Measurements from ENCODE around the gene TMEM255B.
"Not testable (repeated sequence)": the region's sequence is repeated elsewhere in the genome, so short reads cannot be mapped to it uniquely, and the experiment has no call there.

Gene TMEM255B

DNA sequence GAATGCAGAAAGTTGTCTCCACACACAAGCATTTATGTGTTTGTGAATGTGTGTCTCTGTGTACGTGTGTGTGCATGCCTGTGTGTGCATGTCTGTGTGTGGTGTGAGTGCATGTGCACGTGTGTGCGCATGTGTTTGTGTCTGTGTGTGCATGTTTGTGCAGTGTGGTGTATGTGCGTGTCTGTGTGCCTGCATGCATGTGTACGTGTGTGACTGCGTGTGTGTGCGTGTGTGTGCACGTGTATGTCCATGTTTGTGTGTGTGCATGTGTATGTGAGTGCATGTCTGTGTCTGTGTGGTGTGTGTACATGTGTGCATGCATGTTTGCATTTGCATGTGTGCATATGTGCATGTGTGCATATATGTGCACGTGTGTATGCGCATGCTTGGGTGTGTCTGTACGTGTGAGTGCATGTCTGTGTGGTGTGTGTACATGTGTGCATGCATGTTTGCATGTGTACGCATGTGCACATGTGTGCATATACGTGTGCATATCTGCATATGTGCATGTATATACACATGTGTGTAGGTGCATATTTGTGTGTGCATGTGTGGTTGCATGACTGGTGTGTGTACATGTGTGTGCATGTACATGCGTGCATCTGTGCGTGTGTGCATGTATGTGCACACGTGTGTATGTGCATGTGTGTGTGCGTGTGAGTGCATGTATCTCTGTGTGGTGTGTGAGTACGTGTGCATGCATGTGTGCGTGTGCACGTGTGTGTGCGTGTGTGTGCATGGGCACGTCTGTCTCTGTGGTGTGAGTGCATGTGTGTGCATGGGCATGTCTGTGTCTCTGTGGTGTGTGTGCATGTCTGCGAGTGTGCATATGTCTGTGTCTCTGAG is 8.2 kb upstream of the TMEM255B start:
- H3K27me3 ChIP-seq (ENCODE audit: control insufficient read depth, insufficient read depth, low read length), result peaks cover 3% of the 10 kb centered on the region; the same call in 1 of the 2 replicates
- H3K4me1 ChIP-seq (ENCODE audit: control insufficient read depth, insufficient read depth, low read length), result no peaks in the 10 kb centered on the region
- H3K4me3 ChIP-seq (ENCODE audit: low read depth, low read length), result no peak overlapping the region
- H3K27ac ChIP-seq (ENCODE audit: low read depth, low read length), result no peak overlapping the region
- no peak overlapping the region for H3K9ac ChIP-seq (ENCODE audit: low read length)
- peaks cover 8% of the 10 kb centered on the region; the same call in 1 of the 2 replicates for H3K9me3 ChIP-seq (ENCODE audit: control insufficient read depth, insufficient read depth, low read depth, low read length)
- no peaks in the 10 kb centered on the region for H3K36me3 ChIP-seq (ENCODE audit: control insufficient read depth, insufficient read depth, low read length)

DNA sequence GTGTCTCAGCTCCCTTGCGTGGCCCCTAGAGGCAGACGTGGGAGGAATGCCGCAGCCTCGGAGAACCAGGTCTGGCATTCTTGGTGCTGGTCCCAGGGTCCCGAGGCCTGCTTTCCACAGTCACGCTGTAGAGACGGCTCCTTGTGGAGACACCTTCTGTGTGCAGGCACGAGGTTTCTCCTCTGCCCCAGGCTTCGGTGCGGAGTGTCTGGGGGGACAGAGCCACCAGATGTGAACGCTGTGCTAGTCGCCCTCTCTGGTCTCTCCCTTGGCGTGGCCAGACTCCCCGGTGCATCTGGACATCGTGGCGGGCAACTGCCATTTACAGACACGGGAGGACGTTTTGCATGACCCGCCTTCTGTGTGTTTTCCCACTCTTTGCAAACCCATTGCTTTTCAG is 7.5 kb upstream of the TMEM255B start:
- no peaks in the 10 kb centered on the region for H3K36me3 ChIP-seq (ENCODE audit: control insufficient read depth, insufficient read depth, low read length)
- H3K27me3 ChIP-seq (ENCODE audit: control insufficient read depth, insufficient read depth, low read length), result peaks cover 3% of the 10 kb centered on the region; the same call in 1 of the 2 replicates
- H3K9me3 ChIP-seq (ENCODE audit: control insufficient read depth, insufficient read depth, low read depth, low read length), result peaks cover 8% of the 10 kb centered on the region; the same call in 1 of the 2 replicates
- H3K4me3 ChIP-seq (ENCODE audit: low read depth, low read length), result no peak overlapping the region
- H3K9ac ChIP-seq (ENCODE audit: low read length), result no peak overlapping the region
- H3K4me1 ChIP-seq (ENCODE audit: control insufficient read depth, insufficient read depth, low read length), result no peaks in the 10 kb centered on the region
- H3K27ac ChIP-seq (ENCODE audit: low read depth, low read length), result no peak overlapping the region

DNA sequence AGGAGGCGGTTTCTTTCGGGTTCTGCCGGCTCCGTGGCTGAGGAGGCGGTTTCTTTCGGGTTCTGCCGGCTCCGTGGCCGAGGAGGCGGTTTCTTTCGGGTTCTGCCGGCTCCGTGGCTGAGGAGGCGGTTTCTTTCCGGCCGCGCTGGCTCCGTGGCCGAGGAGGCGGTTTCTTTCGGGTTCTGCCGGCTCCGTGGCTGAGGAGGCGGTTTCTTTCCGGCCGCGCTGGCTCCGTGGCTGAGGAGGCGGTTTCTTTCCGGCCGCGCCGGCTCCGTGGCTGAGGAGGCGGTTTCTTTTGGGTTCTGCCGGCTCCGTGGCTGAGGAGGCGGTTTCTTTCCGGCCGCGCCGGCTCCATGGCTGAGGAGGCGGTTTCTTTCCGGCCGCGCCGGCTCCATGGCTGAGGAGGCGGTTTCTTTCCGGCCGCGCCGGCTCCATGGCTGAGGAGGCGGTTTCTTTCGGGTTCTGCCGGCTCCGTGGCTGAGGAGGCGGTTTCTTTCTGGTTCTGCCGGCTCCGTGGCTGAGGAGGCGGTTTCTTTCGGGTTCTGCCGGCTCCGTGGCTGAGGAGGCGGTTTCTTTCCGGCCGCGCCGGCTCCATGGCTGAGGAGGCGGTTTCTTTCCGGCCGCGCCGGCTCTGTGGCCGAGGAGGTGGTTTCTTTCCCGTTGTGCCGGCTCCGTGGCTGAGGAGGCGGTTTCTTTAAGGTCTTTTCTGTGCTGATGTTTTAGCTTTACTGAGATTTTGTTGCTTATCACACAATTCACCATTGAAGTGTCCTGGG is 6.6 kb upstream of the TMEM255B start:
- H3K27me3 ChIP-seq (ENCODE audit: control insufficient read depth, insufficient read depth, low read length); H3K36me3 ChIP-seq (ENCODE audit: control insufficient read depth, insufficient read depth, low read length); H3K4me3 ChIP-seq (ENCODE audit: low read depth, low read length); H3K4me1 ChIP-seq (ENCODE audit: control insufficient read depth, insufficient read depth, low read length); H3K9ac ChIP-seq (ENCODE audit: low read length); H3K9me3 ChIP-seq (ENCODE audit: control insufficient read depth, insufficient read depth, low read depth, low read length); H3K27ac ChIP-seq (ENCODE audit: low read depth, low read length): not testable (repeated sequence)

DNA sequence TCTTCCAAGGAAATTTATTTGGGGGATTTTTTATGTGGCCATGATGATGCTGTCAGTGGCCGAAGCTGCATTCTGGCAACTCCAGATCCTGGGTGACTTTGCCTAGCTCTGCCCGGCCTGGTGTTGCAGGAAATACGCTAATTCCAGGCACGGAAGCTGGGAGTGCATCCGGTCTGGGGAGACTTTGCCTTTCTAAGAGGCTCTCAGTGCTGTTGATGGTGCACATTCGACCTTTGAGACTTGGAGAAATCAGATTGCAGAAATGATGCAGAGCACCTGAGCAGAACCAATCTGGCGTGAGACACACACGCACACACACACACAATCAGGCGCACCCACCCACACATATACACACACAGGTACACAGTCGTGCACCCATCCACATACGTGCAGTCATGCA is 5.9 kb upstream of the TMEM255B start:
- Histone ChIP-seq H3K9me3 (ENCODE audit: control insufficient read depth, insufficient read depth, low read depth, low read length) (peaks cover 8% of the 10 kb centered on the region; the same call in 1 of the 2 replicates), H3K9ac (ENCODE audit: low read length) (no peak overlapping the region), H3K4me3 (ENCODE audit: low read depth, low read length) (no peak overlapping the region), H3K27ac (ENCODE audit: low read depth, low read length) (no peak overlapping the region), H3K27me3 (ENCODE audit: control insufficient read depth, insufficient read depth, low read length) (peaks cover 15% of the 10 kb centered on the region), H3K36me3 (ENCODE audit: control insufficient read depth, insufficient read depth, low read length) (no peaks in the 10 kb centered on the region), H3K4me1 (ENCODE audit: control insufficient read depth, insufficient read depth, low read length) (peaks cover 1% of the 10 kb centered on the region; the same call in 1 of the 2 replicates)

- Histone ChIP-seq H3K27ac (ENCODE audit: low read depth, low read length) (no peak overlapping the region), H3K4me3 (ENCODE audit: low read depth, low read length) (no peak overlapping the region), H3K9me3 (ENCODE audit: control insufficient read depth, insufficient read depth, low read depth, low read length) (peaks cover 8% of the 10 kb centered on the region; the same call in 1 of the 2 replicates), H3K9ac (ENCODE audit: low read length) (no peak overlapping the region), H3K27me3 (ENCODE audit: control insufficient read depth, insufficient read depth, low read length) (peaks cover 23% of the 10 kb centered on the region), H3K36me3 (ENCODE audit: control insufficient read depth, insufficient read depth, low read length) (no peaks in the 10 kb centered on the region), H3K4me1 (ENCODE audit: control insufficient read depth, insufficient read depth, low read length) (peaks cover 5% of the 10 kb centered on the region; the same call in 1 of the 2 replicates)
Measured at GRCh38 chr13:113754242-113754641, 4.8 kb upstream of the TMEM255B start.

GRCh38 chr13:113754691-113755090 is 4.3 kb upstream of the TMEM255B start:
- no peaks in the 10 kb centered on the region for H3K36me3 ChIP-seq (ENCODE audit: control insufficient read depth, insufficient read depth, low read length)
- peaks cover 8% of the 10 kb centered on the region; the same call in 1 of the 2 replicates for H3K4me1 ChIP-seq (ENCODE audit: control insufficient read depth, insufficient read depth, low read length)
- H3K9me3 ChIP-seq (ENCODE audit: control insufficient read depth, insufficient read depth, low read depth, low read length), result peaks cover 8% of the 10 kb centered on the region; the same call in 1 of the 2 replicates
- no peak overlapping the region for H3K27ac ChIP-seq (ENCODE audit: low read depth, low read length)
- no peak overlapping the region for H3K4me3 ChIP-seq (ENCODE audit: low read depth, low read length)
- H3K9ac ChIP-seq (ENCODE audit: low read length), result no peak overlapping the region
- peaks cover 27% of the 10 kb centered on the region for H3K27me3 ChIP-seq (ENCODE audit: control insufficient read depth, insufficient read depth, low read length)

- Histone ChIP-seq H3K9ac (ENCODE audit: low read length) (no peak overlapping the region), H3K4me3 (ENCODE audit: low read depth, low read length) (no peak overlapping the region), H3K27ac (ENCODE audit: low read depth, low read length) (no peak overlapping the region), H3K36me3 (ENCODE audit: control insufficient read depth, insufficient read depth, low read length) (no peaks in the 10 kb centered on the region), H3K4me1 (ENCODE audit: control insufficient read depth, insufficient read depth, low read length) (peaks cover 8% of the 10 kb centered on the region; the same call in 1 of the 2 replicates), H3K27me3 (ENCODE audit: control insufficient read depth, insufficient read depth, low read length) (peaks cover 46% of the 10 kb centered on the region), H3K9me3 (ENCODE audit: control insufficient read depth, insufficient read depth, low read depth, low read length) (no peaks in the 10 kb centered on the region; the same call in 1 of the 2 replicates)
Measured at GRCh38 chr13:113756441-113757097, 2.5 kb upstream of the TMEM255B start.

- Histone ChIP-seq H3K9me3 (ENCODE audit: control insufficient read depth, insufficient read depth, low read depth, low read length) (no peaks in the 10 kb centered on the region), H3K36me3 (ENCODE audit: control insufficient read depth, insufficient read depth, low read length) (no peaks in the 10 kb centered on the region), H3K27me3 (ENCODE audit: control insufficient read depth, insufficient read depth, low read length) (peaks cover 53% of the 10 kb centered on the region), H3K4me1 (ENCODE audit: control insufficient read depth, insufficient read depth, low read length) (peaks cover 8% of the 10 kb centered on the region; the same call in 1 of the 2 replicates), H3K4me3 (ENCODE audit: low read depth, low read length) (peak overlapping the region; percentile 80), H3K27ac (ENCODE audit: low read depth, low read length) (no peak overlapping the region), H3K9ac (ENCODE audit: low read length) (peak overlapping the region; percentile 17)
Measured at GRCh38 chr13:113759525-113760137, 605 bp downstream of the TMEM255B start.

- Histone ChIP-seq H3K9me3 (ENCODE audit: control insufficient read depth, insufficient read depth, low read depth, low read length) (no peaks in the 10 kb centered on the region), H3K27ac (ENCODE audit: low read depth, low read length) (no peak overlapping the region), H3K27me3 (ENCODE audit: control insufficient read depth, insufficient read depth, low read length) (peaks cover 53% of the 10 kb centered on the region), H3K4me3 (ENCODE audit: low read depth, low read length) (no peak overlapping the region), H3K36me3 (ENCODE audit: control insufficient read depth, insufficient read depth, low read length) (no peaks in the 10 kb centered on the region), H3K9ac (ENCODE audit: low read length) (no peak overlapping the region), H3K4me1 (ENCODE audit: control insufficient read depth, insufficient read depth, low read length) (peaks cover 13% of the 10 kb centered on the region)
Measured at GRCh38 chr13:113761136-113761535, 2.1 kb downstream of the TMEM255B start.

GRCh38 chr13:113762075-113762474 is 3.0 kb downstream of the TMEM255B start:
- peaks cover 13% of the 10 kb centered on the region for H3K4me1 ChIP-seq (ENCODE audit: control insufficient read depth, insufficient read depth, low read length)

More at GRCh38 chr13:113762075-113762474, 3.0 kb downstream of the TMEM255B start:
- Histone ChIP-seq H3K9me3 (ENCODE audit: control insufficient read depth, insufficient read depth, low read depth, low read length) (no peaks in the 10 kb centered on the region), H3K36me3 (ENCODE audit: control insufficient read depth, insufficient read depth, low read length) (no peaks in the 10 kb centered on the region), H3K9ac (ENCODE audit: low read length) (no peak overlapping the region), H3K4me3 (ENCODE audit: low read depth, low read length) (no peak overlapping the region), H3K27ac (ENCODE audit: low read depth, low read length) (no peak overlapping the region), H3K27me3 (ENCODE audit: control insufficient read depth, insufficient read depth, low read length) (peaks cover 52% of the 10 kb centered on the region)
